GM18526 (cell line): ENCODE results near the gene FANCC.

Experiments
- POLR2A ChIP-seq: IDR thresholded peaks from 3 replicates; pipeline ENCODE4 v1.6.1; 2011; ENCODE audit not compliant: insufficient read length; ENCODE audit errors: extremely low read depth

FANCC gene

DNA sequence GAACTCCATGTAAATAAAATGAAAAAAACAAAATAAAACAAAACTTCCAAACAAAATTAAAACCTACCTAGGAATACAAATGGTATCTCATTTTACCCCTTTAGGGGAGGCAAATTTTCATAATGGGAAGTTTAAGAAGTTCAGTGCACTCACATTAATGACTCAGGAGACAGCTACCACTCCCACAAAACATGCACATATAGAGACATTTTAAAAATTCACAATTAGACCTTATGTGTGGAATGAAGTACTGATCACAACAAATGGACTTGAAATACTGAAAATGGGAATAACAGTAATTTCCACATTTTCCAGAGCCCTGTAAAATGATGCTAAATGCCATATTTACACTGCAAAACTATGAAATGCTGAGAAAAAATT is 91.8 kb downstream of the FANCC start:
- no peak for TF ChIP-seq POLR2A

DNA sequence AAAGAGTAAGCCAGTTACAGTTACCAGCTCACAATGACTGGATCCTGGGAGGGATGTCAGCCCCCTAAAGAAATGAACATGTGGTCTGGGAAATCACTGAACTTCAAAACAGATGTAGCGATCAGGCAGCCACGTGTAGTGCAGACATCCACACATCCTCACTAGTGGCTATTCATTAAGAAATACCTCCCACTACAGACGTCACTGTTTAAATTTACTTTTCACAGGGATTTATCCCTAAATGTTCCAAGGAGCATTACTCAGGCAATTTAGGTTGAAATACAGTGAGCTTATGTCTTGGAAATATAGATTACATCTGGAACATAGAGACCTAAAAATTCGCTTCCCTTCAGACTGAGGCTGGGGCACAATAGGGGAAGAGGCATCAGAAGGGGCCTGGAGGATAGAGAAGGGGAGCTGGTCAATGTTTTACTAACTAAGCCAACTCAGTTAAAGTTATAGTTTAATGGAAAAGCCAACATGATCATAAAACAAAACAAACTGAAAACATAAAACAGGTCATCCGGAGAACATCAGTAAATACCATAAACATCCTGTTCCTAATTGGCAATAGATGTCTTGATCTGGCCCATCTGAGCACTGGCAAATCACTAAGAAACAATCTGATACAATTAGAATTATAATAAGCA is 92.3 kb downstream of the FANCC start:
- no peak for TF ChIP-seq POLR2A

DNA sequence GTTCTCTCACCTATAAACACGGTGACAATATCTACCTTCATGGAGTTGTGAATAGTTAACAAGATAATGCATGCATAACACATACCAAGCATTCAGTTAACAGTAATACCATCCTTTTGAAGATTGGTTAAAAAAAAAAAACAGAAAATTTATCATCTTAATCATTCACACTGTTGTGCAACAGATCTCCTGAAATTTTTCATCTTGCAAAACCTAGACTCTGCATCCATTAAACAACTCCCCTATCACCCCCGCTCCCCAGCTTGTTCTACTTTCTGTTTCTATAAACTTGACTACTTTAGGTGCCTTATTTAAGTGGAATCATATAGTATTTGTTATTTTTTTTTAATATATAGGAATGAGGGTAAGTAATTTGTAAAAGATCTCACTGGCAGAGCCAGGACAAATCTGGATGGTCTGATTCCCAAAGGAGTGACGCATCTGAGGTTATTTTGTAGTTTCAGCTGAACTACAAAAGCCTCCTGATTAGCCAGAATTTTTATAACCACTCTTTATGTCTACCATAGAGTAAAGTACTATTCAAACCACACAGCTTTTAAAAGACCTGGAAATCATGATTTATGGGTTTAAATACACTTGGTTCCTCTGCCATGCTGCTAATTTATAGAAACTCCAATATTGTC is 93.0 kb downstream of the FANCC start:
- no peak for TF ChIP-seq POLR2A

DNA sequence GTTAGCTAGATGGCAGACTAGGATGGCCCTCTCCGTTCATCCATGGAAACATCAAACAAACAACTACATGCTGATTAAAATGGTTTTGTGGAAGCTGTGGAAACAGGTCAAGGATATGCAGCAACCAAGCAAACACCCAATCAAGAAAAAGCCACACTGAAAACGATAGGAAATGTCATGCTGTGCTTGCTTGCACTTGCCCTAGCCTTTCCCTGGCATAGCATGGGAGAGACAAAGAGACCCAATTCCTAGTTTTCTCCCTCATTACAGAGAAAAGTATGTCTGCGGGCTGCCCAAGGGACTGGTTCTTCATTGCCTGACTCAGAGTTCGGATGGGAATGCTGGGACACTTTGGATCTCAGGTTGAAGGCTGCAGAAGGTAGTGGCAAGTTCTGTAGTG is 98.7 kb downstream of the FANCC start:
- TF ChIP-seq POLR2A: no peak

DNA sequence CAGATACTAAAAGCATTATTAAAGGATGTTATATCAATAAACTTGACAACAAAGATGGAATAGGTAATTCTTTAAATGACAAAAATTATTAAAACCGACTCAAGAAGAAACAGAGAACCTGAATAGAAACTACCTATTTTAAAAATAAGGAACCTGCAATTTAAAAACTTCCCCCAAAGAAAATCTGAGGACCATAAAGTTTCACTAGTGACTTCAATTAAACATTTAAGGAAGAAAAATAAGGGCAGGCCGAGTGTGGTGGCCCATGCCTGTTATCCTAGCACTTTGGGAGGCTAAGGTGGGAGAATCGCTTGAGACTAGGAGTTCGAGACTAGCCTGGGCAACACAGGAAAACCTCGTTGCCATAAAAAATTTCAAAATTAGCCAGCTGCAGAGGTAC is 99.6 kb downstream of the FANCC start:
- TF ChIP-seq POLR2A: no peak

DNA sequence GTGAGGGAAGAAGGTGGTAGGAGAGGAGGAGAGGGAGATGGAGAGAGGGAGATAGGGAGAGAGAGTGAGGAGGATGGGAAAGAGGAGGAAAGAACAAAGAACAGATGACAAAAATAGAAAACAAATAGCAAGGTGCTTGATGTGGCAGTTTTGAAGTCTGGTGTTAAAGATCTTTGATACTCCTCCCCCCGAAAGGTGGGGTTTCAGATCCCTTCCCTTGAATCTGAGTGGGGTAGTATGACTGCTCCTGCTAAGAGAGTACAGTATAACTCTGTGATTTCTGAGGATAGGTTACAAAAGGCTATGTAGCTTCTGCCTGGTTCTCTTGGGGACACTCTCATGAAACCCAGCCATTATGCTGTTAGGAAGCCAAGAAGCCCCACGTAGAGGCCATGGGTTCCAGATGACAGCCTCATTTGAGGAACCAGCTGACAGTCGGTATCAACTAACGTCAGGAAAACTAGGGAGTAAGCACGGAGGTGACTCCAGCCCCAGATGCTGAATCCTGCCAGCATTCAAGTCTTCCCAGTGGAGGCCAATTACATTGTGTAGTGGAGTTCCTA is 102.1 kb downstream of the FANCC start:
- TF ChIP-seq POLR2A: no peak

DNA sequence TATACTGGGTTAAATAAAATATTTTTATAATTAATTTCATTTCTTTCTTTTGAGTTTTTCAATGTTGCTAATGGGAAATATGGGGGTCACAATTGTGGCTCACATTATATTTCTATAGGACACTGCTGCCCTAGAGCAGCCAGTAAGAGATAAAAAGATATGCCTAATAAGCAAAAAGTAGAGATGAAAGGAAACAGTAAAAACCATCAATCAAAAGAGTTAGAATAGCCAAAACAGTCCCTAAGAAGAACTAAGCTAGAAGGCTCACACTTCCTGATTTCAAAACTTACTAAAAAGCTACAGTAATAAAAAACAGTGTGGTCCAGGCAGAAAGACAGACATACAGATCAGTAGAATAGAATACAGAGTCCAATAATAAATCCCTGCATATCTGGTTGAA is 104.4 kb downstream of the FANCC start:
- TF ChIP-seq POLR2A: no peak

DNA sequence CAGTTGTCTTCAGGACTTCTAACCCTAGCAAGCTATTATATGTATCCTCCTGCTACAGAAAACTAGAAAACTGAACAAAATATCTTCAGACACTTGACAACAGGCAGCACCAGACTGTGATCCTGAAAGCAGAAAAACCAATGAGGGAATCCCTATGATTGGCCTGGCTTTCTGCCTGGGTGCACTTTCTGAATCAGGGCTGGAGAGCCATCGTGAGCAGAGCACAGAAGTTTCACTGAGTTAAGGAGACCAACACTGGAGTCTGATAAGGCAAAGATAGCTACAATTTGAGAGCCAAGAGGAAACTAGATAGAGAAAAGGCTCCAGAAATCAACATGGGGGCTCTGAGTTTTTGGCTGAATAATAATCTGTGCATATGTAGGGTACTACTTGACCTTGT is 106.5 kb downstream of the FANCC start:
- TF ChIP-seq POLR2A: no peak

DNA sequence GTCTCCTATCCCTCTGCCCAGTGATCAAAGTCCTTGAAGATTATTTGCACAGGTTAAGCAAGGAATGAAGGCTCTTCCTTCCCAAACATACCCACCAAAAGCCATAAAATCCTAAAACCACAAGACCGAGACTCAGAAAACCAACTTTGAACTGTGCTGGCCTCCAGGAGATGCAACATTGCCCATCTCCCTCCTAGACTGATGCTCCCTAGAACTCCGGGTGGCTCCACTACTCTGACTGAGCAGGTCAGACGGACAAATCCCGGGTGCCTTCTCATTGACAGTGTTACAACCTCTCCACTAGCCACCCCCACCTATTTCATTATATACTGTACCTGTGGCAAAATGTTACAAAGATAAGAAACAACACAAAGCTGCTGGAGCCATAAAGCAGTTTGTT is 110.1 kb downstream of the FANCC start:
- TF ChIP-seq POLR2A: no peak

DNA sequence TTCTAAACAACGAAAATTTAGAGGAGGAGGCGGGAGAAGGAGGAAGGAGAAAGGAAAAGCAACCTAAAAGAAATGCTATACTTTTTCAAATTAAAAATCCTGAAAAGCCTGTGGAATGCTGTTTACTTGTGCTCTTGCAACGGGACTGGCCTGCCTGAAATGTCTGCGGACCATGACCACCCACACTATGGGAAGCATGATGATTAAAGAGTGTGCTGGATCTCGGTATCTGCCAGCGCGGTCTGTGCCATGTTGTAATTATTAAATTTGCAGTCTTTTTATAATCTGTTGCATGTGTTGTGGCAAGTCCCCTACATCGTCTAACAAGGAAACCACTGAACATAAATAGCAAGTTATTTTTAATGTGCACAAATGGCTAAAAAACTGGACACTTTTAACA is 111.4 kb downstream of the FANCC start:
- no peak for TF ChIP-seq POLR2A

DNA sequence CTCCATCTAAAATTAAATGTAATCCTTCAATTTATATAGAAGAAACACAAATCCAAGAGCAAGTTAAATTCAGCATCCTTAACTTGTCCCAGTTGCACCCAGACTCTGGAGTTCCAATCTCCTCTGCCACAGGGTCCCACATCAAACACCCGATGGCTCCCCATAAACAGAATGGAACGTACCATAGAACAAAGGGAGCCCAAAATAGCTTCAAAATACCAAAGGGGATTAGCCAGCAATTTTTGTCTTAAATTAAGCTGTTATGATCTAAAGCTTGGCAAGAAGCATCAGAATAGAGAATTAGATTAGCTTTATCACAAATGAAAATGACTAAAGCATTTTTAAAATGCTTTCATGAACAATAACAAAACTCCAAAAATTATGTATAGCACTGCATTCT is 112.8 kb downstream of the FANCC start:
- no peak for TF ChIP-seq POLR2A

DNA sequence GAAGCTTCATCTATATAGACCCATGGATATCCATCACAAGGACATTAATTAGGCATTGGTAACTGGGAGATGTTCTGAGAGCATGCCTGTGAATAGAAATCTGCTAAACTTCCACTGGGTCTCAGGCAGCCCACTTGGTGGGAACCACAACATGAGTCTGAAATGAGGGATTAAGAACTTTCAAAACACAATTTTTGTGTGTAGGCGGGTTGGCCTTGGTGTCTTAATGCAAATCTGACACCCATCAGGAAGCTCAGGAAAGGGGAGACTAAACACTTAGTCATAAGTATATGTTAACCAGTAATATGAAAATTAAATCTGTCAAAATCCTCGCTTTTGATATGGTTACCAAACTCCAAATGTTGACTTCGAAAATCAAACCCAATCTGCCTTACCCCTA is 113.2 kb downstream of the FANCC start:
- TF ChIP-seq POLR2A: no peak

DNA sequence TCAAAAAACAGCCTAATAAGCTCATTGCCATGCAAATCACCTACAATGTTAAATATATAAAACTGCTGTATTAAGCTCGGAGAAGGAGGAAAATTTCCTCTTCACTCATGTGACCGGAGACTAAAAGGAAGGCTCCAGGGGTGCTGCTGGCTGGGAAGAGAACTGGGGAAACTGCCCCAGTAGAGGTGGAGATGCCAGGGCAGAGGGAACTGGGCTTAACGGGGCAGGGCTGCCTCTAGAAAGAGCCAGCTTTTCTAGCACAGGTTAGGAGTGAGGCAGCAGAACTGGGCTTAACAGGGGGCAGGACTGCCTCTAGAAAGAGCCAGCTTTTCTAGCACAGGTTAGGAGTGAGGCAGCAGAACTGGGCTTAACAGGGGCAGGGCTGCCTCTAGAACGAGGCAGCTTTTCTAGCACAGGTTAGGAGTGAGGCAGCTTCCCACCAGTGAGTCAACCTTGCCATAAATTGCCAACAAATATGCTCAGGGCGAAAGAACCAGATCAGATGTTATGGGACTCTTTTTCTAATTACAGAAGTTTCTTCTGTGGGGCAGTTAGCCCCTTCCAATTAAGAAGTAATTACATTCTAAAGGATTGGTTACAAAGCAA is 115.3 kb downstream of the FANCC start:
- no peak for TF ChIP-seq POLR2A

DNA sequence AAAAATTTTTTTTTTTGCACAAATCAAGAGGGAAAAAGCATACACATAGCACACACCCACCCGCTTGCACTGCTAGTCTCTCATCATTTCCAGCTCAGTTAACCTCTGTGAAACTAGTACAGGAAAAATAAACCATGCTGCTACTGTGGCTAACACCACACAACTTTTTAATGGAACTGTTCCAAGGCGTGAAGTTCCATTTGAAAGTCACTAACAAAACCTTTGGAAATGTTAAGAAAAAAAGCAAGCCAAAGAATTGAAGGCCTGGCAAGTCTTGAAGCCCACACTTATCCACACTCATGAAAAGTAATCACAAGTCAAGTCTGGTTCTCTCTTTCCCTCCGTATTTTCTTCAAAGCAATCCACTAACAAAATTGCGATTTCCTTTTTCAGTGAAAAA is 116.3 kb downstream of the FANCC start:
- TF ChIP-seq POLR2A: no peak

DNA sequence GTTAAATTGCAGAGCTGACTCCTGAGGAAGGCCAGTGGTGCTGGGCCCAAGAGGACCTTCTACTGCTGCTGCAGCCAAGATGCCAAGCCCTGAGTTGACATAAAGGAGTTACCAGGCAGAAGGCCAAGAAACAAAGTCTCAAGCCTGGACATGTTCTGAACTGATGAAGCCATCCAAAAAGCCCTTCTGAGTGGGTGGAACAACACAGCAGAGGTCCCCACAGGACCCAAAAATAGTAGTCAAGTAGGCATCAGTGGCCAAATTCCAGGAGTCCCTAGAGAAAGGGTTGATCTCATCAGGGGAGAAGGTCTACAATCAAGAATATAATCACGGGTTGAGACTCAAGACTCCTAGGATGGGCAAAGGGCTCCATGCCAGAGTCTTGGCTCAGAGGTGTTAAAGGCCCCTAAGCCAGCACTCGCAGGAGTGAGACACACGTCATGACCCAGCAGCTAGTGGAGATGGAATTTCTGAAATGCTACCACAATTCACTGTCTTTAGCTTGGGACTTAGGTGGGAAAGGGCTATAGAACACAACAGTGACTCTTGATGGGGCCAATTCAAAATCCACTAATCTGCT is 119.7 kb downstream of the FANCC start:
- TF ChIP-seq POLR2A: no peak

DNA sequence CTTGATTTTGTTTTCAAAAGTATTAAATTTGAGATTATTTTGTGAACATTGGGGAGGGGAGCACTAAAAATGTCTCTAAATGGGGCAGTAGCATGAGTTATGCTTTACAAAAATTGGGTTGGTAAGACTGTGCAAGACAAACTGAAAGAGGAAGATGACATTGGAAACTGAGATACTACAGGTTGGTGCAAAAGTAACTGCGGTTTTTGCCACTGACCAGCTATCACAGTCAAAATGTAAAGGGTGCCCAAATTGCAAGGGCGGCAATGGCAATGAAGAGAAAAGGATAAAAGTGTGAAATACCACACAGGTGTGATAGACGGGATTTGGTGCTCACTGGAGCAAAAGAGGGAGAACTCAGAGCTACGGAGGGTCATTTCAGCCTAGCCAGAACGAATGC is 124.0 kb downstream of the FANCC start:
- TF ChIP-seq POLR2A: no peak

DNA sequence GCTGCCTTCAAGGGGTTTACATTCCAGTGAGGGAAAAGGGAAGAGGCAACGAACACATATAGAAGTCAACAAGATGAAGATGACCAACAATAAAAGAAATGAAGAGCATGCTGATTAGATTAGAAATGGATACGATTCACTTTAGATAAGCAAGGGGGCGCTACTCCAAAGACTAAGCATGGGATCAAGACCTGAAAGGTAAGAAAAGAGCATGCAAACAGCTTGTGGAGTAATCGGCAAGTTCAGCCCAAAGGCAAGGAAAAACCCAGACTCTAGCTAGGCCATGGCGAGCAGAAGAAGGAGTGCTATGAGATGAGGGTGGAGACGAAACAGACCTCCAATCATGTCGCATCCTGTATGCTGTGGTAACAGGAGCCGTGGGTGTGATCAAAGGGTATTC is 124.4 kb downstream of the FANCC start:
- no peak for TF ChIP-seq POLR2A

DNA sequence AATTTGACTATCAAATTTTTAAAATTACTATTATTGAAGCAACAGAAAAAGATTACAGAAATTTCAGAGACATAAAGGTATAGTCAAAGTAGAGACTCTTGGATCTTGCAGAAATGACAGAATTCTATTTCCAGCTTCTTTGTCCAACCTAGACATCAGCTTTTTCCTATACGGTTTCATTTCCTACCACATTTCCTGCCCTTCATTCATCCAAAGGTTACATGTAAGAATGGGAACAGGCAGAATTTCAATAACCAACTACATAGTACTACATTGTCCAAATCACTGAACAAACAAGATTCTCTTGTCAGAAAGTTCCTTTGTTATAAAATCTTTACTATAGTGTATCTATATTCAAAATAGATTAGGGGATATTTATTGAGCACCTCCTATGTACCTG is 124.9 kb downstream of the FANCC start:
- no peak for TF ChIP-seq POLR2A
